Neural crest cell (in vitro differentiated cells): Measurements from ENCODE around the gene CDC14A. TPM values are rescaled to one million over a fixed set of nuclear protein-coding genes. Genes with fewer than 3 reads are reported as not detected.

Experiments used
- DNase-seq: peaks from one replicate; pipeline ENCODE4 v3.0.0; 2021; ENCODE audit warnings: low read depth, mixed read lengths, low spot score
- H3K27ac Mint-ChIP-seq: one replicate; pipeline ENCODE4 v1.8.0; 2021; ENCODE audit warnings: mild to moderate bottlenecking, mixed read lengths; ENCODE audit not compliant: unreplicated experiment
- H3K27me3 Mint-ChIP-seq: 2 replicates; pipeline ENCODE4 v1.8.0; 2021; ENCODE audit warnings: low read depth, mild to moderate bottlenecking, mixed read lengths
- H3K36me3 Mint-ChIP-seq: 2 replicates; pipeline ENCODE4 v1.8.0; 2021; ENCODE audit warnings: low read depth, mild to moderate bottlenecking, mixed read lengths
- H3K4me1 Mint-ChIP-seq: 2 replicates; pipeline ENCODE4 v1.8.0; 2021; ENCODE audit warnings: mixed read lengths
- H3K4me3 Mint-ChIP-seq: one replicate; pipeline ENCODE4 v1.8.0; 2021; ENCODE audit warnings: mild to moderate bottlenecking, mixed read lengths
- H3K9me3 Mint-ChIP-seq: 2 replicates; pipeline ENCODE4 v1.8.0; 2021; ENCODE audit warnings: mixed read lengths
- CTCF ChIP-seq: fragments of 200-600 bp; sonication (generic); conservative IDR thresholded peaks from 2 replicates; pipeline ENCODE4 v1.5.0; 2021; ENCODE audit warnings: antibody characterized with exemption, mild to moderate bottlenecking
- total RNA-seq: library from RNA; stranded (reverse); gene quantifications from 2 replicates; pipeline ENCODE4 v1.2.1, GENCODE V29; 2021

CDC14A gene
- total RNA-seq, 1 donor from 2014 or later = 15.7 TPM

- H3K36me3 Mint-ChIP-seq = peaks cover 15% of the 10 kb centered on the region
- no peak for DNase-seq
- no peak overlapping the region for H3K4me3 Mint-ChIP-seq
- H3K9me3 Mint-ChIP-seq = peaks cover 3% of the 10 kb centered on the region
- H3K4me1 Mint-ChIP-seq = peaks cover 20% of the 10 kb centered on the region
- no peaks in the 10 kb centered on the region for H3K27me3 Mint-ChIP-seq
- H3K27ac Mint-ChIP-seq = no peak overlapping the region
- no peak for TF ChIP-seq CTCF
Observed at GRCh38 chr1:100413035-100413434, 60.7 kb downstream of the CDC14A start.

DNA sequence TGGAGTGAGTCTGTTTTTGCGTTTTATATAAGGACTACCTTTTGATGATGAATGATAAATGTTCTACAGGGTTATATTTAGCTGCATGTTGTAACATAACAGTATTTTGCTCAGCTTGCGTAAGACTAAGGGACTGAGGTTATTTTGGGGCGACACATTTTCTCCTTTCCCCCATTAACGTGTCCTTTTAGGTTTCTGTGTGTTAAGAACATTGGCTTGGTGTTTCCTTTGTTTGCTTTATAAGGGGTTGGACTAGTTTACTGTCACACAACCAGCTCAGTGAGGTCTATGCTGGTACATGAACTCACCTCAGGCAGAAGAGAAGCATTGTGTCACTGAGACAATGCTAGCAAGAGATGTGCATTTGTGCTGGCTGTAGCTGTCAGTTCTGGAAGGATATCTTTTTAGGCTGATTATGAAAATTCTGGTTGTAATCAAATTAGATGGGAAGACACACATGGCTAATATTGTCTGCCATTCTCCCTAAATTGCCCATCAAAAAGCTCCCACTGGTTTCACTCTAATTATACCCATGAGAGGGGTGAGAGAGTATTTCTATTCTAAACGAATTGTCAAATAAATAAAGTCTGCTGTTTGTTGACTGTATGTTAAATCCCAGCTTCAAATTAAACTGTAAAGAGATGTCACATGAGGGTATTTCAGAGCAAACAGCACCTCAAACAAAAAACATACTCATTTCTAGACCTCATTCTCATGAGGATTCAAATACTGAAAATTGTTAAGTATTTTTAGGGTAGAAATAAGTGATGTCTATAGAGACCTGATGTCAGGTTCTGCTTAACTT lies 62.6 kb downstream of the CDC14A start:
- no peak overlapping the region for H3K4me3 Mint-ChIP-seq
- no peaks in the 10 kb centered on the region for H3K27me3 Mint-ChIP-seq
- no peak for TF ChIP-seq CTCF
- peaks cover 20% of the 10 kb centered on the region for H3K4me1 Mint-ChIP-seq
- peaks cover 8% of the 10 kb centered on the region for H3K36me3 Mint-ChIP-seq
- no peak overlapping the region for H3K27ac Mint-ChIP-seq
- H3K9me3 Mint-ChIP-seq = peaks cover 3% of the 10 kb centered on the region
- no peak for DNase-seq

- Mint-ChIP-seq H3K36me3 (peaks cover 8% of the 10 kb centered on the region), H3K4me3 (no peak overlapping the region), H3K27ac (no peak overlapping the region), H3K9me3 (peaks cover 3% of the 10 kb centered on the region), H3K27me3 (no peaks in the 10 kb centered on the region), H3K4me1 (peaks cover 20% of the 10 kb centered on the region)
- DNase-seq = no peak
- no peak for TF ChIP-seq CTCF
Observed at GRCh38 chr1:100415498-100415778, 63.1 kb downstream of the CDC14A start.

DNA sequence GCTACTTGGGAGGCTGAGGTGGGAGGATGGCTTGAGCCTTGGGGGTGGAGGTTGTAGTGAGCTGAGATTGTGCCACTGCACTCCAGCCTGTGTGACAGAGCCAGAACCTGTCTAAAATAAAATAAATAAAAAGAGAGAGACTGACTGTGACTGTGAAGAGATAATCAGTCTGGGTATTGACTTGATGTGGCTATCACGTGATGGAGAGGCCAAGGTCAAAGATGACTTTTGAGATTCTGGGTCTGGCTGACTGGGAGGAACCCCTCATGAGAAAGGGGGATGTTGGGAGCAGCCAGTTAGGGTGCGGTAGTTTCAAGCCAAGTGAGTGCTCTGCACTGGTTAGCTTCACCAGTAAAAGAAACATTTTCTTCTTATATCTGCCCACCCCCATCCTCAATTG lies 66.8 kb downstream of the CDC14A start:
- H3K4me1 Mint-ChIP-seq = peaks cover 21% of the 10 kb centered on the region
- H3K27ac Mint-ChIP-seq = no peak overlapping the region
- no peak for TF ChIP-seq CTCF
- DNase-seq = no peak
- peaks cover 3% of the 10 kb centered on the region for H3K9me3 Mint-ChIP-seq
- no peaks in the 10 kb centered on the region for H3K27me3 Mint-ChIP-seq
- peaks cover 8% of the 10 kb centered on the region for H3K36me3 Mint-ChIP-seq
- H3K4me3 Mint-ChIP-seq = no peak overlapping the region

GRCh38 chr1:100422065-100422464 lies 69.8 kb downstream of the CDC14A start:
- TF ChIP-seq CTCF = no peak
- peaks cover 6% of the 10 kb centered on the region for H3K36me3 Mint-ChIP-seq
- no peak for DNase-seq
- no peak overlapping the region for H3K27ac Mint-ChIP-seq
- no peaks in the 10 kb centered on the region for H3K27me3 Mint-ChIP-seq
- no peak overlapping the region for H3K4me3 Mint-ChIP-seq
- H3K4me1 Mint-ChIP-seq = peaks cover 20% of the 10 kb centered on the region
- peaks cover 3% of the 10 kb centered on the region for H3K9me3 Mint-ChIP-seq
